ENCODE results near the gene BACE2. TPM values are rescaled to one million over a fixed set of nuclear protein-coding genes. Genes with fewer than 3 reads are reported as not detected.

BACE2 gene
- total RNA-seq, 1 experiment from 2014 or later, result 23.2 TPM

DNA sequence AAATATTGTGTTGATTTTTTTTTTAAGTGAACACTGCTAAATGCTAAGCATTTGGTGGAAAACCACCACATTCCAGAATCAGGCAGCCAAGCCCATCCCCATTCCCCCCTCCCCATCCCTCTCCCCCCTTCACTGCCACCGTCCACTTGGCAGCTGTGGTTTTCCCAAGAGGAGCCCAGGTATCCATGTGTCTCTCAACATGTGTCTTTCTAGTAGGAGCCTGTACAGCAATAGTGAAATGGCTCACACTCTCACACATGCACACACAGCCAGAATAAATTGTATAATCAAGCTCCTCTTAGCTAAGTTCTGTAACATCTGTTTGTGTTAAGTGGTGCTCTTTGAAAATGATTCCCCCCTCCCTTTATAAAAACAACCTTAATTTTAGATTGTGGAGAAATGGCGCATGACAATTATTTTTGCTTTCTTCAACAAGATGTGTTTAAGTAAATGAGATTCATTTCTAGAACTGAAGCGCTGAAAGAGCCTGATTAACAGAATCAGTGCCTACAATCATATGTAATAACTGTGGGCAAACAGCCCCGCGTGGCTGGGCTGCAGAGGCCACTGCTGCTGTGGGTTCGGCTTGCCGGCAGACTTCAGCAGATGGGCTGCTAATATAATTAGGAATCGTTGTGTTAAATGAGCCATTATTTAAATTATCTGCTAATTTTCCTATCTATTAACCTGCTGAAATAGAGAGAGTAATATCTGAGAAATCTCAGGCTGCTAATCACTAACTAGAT is 43.3 kb downstream of the BACE2 start:
- ChIA-PET CTCF (no interaction called here), POLR2A (no interaction called here), RAD21 (ENCODE audit: low non-redundant PET in 1 of 2, low total read pairs in 2 of 2, uncharacterized antibody in 2 of 2, unreplicated experiment in 2 of 2) (no interaction called here)
- intact Hi-C loops (cut with micrococcal nuclease), result no loop called here
- TF ChIP-seq TCF7L2 (IDR thresholded peaks at IDR 0.05; ENCODE audit: borderline replicate concordance, extremely low read depth, insufficient read depth, insufficient read length), result no peak
- no peak for TF ChIP-seq EGR1 (IDR thresholded peaks at IDR 0.05; ENCODE audit: low read depth)
- no peak for TF ChIP-seq JUND (IDR thresholded peaks at IDR 0.05)
- TF ChIP-seq SP1 (IDR thresholded peaks at IDR 0.05; ENCODE audit: low read depth), result no peak
- Histone ChIP-seq H3K4me1 (ENCODE audit: control insufficient read depth in 1 of 2, insufficient read depth in 2 of 2, low read length in 2 of 2) (no peaks in the 10 kb centered on the region), H2AFZ (ENCODE audit: low read depth, low read length, poor library complexity, severe bottlenecking) (no peak overlapping the region), H3K79me2 (ENCODE audit: insufficient read depth, low read length) (no peaks in the 10 kb centered on the region), H3K4me2 (ENCODE audit: low read length) (no peak overlapping the region), H3K27me3 (ENCODE audit: insufficient read depth, low read length) (no peaks in the 10 kb centered on the region), H3K9ac (ENCODE audit: low read length) (no peak overlapping the region), H3K9me3 (ENCODE audit: control insufficient read depth in 1 of 2, insufficient read depth in 1 of 2, low read depth in 1 of 2, low read length in 2 of 2) (no peaks in the 10 kb centered on the region), H3K27ac (ENCODE audit: low read depth, low read length) (no peak overlapping the region), H3K9me2 (ENCODE audit: insufficient read depth) (no peaks in the 10 kb centered on the region), H4K20me1 (ENCODE audit: insufficient read depth) (no peaks in the 10 kb centered on the region), H3K4me3 (replicated peaks in 1 of 2; ENCODE audit: low read depth in 1 of 2, low read length in 2 of 2) (no peak overlapping the region), H3K36me3 (ENCODE audit: control insufficient read depth in 1 of 2, insufficient read depth in 2 of 2, low read length in 2 of 2) (no peaks in the 10 kb centered on the region)
- no TSS peak for BruUV-seq (replicated peaks)
- no peak for DNase-seq (ENCODE audit: low read depth, low spot score)
- ATAC-seq, result no peak

DNA sequence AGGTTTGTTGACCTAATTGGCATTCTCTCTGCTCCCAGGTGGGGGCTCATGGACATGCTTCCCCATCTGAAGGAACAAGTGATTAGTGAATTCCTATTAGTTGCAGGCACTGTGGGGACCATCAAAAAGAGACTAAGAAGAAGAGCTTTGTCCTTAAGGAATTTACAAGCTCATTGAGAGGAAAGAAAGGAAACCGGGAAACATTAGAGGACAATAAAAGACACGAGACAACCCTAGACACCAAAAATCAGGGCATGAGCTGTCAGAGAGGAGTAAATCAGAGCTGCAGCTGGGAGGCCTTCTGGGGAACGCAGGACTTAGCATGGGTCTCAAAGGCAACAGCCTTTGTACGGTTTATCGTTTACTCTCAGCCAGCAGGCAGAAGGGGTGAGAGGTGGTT is 45.1 kb downstream of the BACE2 start:
- no peak overlapping the region for H3K9ac ChIP-seq (ENCODE audit: low read length)
- no peaks in the 10 kb centered on the region for H3K9me3 ChIP-seq (ENCODE audit: control insufficient read depth in 1 of 2, insufficient read depth in 1 of 2, low read depth in 1 of 2, low read length in 2 of 2)
- no peaks in the 10 kb centered on the region for H3K4me1 ChIP-seq (ENCODE audit: control insufficient read depth in 1 of 2, insufficient read depth in 2 of 2, low read length in 2 of 2)
- H3K4me2 ChIP-seq (ENCODE audit: low read length), result no peak overlapping the region
- ChIA-PET CTCF (no interaction called here), POLR2A (no interaction called here), RAD21 (ENCODE audit: low non-redundant PET in 1 of 2, low total read pairs in 2 of 2, uncharacterized antibody in 2 of 2, unreplicated experiment in 2 of 2) (no interaction called here)
- H3K9me2 ChIP-seq (ENCODE audit: insufficient read depth), result no peaks in the 10 kb centered on the region
- no peak overlapping the region for H3K4me3 ChIP-seq (replicated peaks in 1 of 2; ENCODE audit: low read depth in 1 of 2, low read length in 2 of 2)
- TF ChIP-seq SP1 (IDR thresholded peaks at IDR 0.05; ENCODE audit: low read depth) (no peak), JUND (IDR thresholded peaks at IDR 0.05) (no peak), POLR2AphosphoS5 (IDR thresholded peaks at IDR 0.05; ENCODE audit: low read depth, low read length) (no peak), ZNF274 (IDR thresholded peaks at IDR 0.05; ENCODE audit: low read depth, low read length) (no peak), ELF1 (IDR thresholded peaks at IDR 0.05; ENCODE audit: borderline replicate concordance, low read depth) (no peak)
- TF ChIP-seq, protein P1, sequence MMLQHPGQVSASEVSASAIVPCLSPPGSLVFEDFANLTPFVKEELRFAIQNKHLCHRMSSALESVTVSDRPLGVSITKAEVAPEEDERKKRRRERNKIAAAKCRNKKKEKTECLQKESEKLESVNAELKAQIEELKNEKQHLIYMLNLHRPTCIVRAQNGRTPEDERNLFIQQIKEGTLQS (IDR thresholded peaks at IDR 0.05), result no peak
- TF ChIP-seq, protein P2, sequence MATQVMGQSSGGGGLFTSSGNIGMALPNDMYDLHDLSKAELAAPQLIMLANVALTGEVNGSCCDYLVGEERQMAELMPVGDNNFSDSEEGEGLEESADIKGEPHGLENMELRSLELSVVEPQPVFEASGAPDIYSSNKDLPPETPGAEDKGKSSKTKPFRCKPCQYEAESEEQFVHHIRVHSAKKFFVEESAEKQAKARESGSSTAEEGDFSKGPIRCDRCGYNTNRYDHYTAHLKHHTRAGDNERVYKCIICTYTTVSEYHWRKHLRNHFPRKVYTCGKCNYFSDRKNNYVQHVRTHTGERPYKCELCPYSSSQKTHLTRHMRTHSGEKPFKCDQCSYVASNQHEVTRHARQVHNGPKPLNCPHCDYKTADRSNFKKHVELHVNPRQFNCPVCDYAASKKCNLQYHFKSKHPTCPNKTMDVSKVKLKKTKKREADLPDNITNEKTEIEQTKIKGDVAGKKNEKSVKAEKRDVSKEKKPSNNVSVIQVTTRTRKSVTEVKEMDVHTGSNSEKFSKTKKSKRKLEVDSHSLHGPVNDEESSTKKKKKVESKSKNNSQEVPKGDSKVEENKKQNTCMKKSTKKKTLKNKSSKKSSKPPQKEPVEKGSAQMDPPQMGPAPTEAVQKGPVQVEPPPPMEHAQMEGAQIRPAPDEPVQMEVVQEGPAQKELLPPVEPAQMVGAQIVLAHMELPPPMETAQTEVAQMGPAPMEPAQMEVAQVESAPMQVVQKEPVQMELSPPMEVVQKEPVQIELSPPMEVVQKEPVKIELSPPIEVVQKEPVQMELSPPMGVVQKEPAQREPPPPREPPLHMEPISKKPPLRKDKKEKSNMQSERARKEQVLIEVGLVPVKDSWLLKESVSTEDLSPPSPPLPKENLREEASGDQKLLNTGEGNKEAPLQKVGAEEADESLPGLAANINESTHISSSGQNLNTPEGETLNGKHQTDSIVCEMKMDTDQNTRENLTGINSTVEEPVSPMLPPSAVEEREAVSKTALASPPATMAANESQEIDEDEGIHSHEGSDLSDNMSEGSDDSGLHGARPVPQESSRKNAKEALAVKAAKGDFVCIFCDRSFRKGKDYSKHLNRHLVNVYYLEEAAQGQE (IDR thresholded peaks at IDR 0.05; ENCODE audit: low read depth), result no peak
- TF ChIP-seq, protein P3, sequence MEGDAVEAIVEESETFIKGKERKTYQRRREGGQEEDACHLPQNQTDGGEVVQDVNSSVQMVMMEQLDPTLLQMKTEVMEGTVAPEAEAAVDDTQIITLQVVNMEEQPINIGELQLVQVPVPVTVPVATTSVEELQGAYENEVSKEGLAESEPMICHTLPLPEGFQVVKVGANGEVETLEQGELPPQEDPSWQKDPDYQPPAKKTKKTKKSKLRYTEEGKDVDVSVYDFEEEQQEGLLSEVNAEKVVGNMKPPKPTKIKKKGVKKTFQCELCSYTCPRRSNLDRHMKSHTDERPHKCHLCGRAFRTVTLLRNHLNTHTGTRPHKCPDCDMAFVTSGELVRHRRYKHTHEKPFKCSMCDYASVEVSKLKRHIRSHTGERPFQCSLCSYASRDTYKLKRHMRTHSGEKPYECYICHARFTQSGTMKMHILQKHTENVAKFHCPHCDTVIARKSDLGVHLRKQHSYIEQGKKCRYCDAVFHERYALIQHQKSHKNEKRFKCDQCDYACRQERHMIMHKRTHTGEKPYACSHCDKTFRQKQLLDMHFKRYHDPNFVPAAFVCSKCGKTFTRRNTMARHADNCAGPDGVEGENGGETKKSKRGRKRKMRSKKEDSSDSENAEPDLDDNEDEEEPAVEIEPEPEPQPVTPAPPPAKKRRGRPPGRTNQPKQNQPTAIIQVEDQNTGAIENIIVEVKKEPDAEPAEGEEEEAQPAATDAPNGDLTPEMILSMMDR (IDR thresholded peaks at IDR 0.05 in 2 of 3, conservative IDR thresholded peaks at IDR 0.05 in 1 of 3; ENCODE audit: borderline replicate concordance in 1 of 3, insufficient read depth in 1 of 3, low read depth in 2 of 3, low read length in 2 of 3), result no peak
- no peaks in the 10 kb centered on the region for H4K20me1 ChIP-seq (ENCODE audit: insufficient read depth)
- no peak overlapping the region for H2AFZ ChIP-seq (ENCODE audit: low read depth, low read length, poor library complexity, severe bottlenecking)
- H3K36me3 ChIP-seq (ENCODE audit: control insufficient read depth in 1 of 2, insufficient read depth in 2 of 2, low read length in 2 of 2), result no peaks in the 10 kb centered on the region
- H3K27ac ChIP-seq (ENCODE audit: low read depth, low read length), result no peak overlapping the region
- ATAC-seq, result no peak
- no TSS peak for BruUV-seq (replicated peaks)
- intact Hi-C loops (cut with micrococcal nuclease), result no loop called here
- no peak for DNase-seq (ENCODE audit: low read depth, low spot score)
- no peaks in the 10 kb centered on the region for H3K27me3 ChIP-seq (ENCODE audit: insufficient read depth, low read length)
- no peaks in the 10 kb centered on the region for H3K79me2 ChIP-seq (ENCODE audit: insufficient read depth, low read length)

Measured in HCT116 (cell line).